DND-41 (cell line): ENCODE data around the gene SERGEF.

Experiments used
- ATAC-seq: fragments of 200-7000 bp; cut with Tn5 transposase; 3 replicates; pipeline ENCODE4 v1.9.1; 2021; ENCODE audit warnings: low read depth; ENCODE audit not compliant: insufficient read depth
- DNase-seq: peaks from one replicate; pipeline ENCODE4 v3.0.0-alpha.2; 2020
- H2AFZ ChIP-seq: 2 replicates; pipeline ENCODE4 v1.6.0; 2012; ENCODE audit warnings: low read depth, low read length
- H3K27ac ChIP-seq: 2 replicates; pipeline ENCODE4 v1.5.1; 2012; ENCODE audit warnings: low read length, inconsistent platforms
- H3K27me3 ChIP-seq: fragments of 200-600 bp; sonication (generic); 2 replicates; pipeline ENCODE4 v1.6.0; 2012; ENCODE audit warnings: low read length, mild to moderate bottlenecking, inconsistent platforms; ENCODE audit not compliant: insufficient read depth, poor library complexity
- H3K36me3 ChIP-seq: 2 replicates; pipeline ENCODE4 v1.5.1; 2012; ENCODE audit warnings: low read length, inconsistent platforms; ENCODE audit not compliant: insufficient read depth
- H3K4me1 ChIP-seq: 2 replicates; pipeline ENCODE4 v1.5.1; 2012; ENCODE audit warnings: mild to moderate bottlenecking, low read length; ENCODE audit not compliant: insufficient read depth
- H3K4me2 ChIP-seq: 2 replicates; pipeline ENCODE4 v1.6.0; 2012; ENCODE audit warnings: mild to moderate bottlenecking, moderate library complexity, low read length, inconsistent platforms; ENCODE audit not compliant: insufficient read depth
- H3K4me3 ChIP-seq, 2 experiments: fragments of 200-600 bp in 1 of 2; shearing (Covaris generic) in 1 of 2; 2 replicates each; pipeline ENCODE4 v1.5.1; 2012 to 2016; ENCODE audit warnings: inconsistent platforms in 2 of 2, low read length in 2 of 2, mild to moderate bottlenecking in 2 of 2, low read depth in 1 of 2, moderate library complexity in 1 of 2
- H3K79me2 ChIP-seq: 2 replicates; pipeline ENCODE4 v1.6.0; 2012; ENCODE audit warnings: low read length, inconsistent platforms; ENCODE audit not compliant: insufficient read depth
- H3K9ac ChIP-seq: 2 replicates; pipeline ENCODE4 v1.6.0; 2012; ENCODE audit warnings: low read depth, mild to moderate bottlenecking, inconsistent platforms, low read length, moderate library complexity
- H3K9me3 ChIP-seq: 2 replicates; pipeline ENCODE4 v1.5.1; 2012; ENCODE audit warnings: low read length, moderate library complexity, mild to moderate bottlenecking, inconsistent platforms; ENCODE audit not compliant: insufficient read depth, severe bottlenecking
- H4K20me1 ChIP-seq: 2 replicates; pipeline ENCODE4 v1.6.0; 2012; ENCODE audit warnings: low read length; ENCODE audit not compliant: insufficient read depth
- EZH2 ChIP-seq: IDR thresholded peaks from 3 replicates; pipeline ENCODE4 v1.6.1; 2012; ENCODE audit warnings: borderline replicate concordance, low read depth, mild to moderate bottlenecking, moderate library complexity, low read length, inconsistent platforms; ENCODE audit not compliant: severe bottlenecking
- TF ChIP-seq, protein P1 (sequence below): IDR thresholded peaks from 2 replicates; pipeline ENCODE4 v1.5.1; 2012; ENCODE audit warnings: borderline replicate concordance, low read length, moderate library complexity, mild to moderate bottlenecking; ENCODE audit not compliant: poor library complexity, severe bottlenecking; ENCODE audit errors: extremely low read depth

SERGEF gene

DNA sequence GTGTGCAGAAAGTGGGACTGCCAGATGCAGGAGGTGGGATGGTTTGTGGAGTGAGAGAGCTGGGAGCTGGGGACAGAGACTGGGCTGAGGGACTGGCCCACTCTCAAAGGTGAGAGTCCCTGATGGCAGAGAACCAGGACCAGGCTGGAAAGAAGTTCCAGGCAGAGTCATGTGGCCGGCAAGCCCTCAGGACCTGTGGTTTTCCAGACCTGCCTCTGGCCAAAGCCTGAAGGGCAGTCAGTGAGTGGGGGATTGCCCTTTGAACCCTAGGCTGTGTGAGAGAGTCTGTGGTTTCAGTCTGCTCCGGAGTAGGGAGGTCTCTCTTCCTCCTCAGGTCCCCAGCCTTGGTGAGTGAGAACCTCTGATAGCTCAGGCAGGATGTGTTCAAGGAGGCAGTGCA lies 261.3 kb downstream of the SERGEF start:
- Histone ChIP-seq H3K27me3 (peaks cover 3% of the 10 kb centered on the region), H3K9ac (no peak overlapping the region), H3K27ac (no peak overlapping the region), H3K36me3 (no peaks in the 10 kb centered on the region), H4K20me1 (0 out of 2 replicates have a peak, but pooled peaks cover 3% of the 10 kb centered on the region), H3K4me1 (no peaks in the 10 kb centered on the region), H3K4me3 (no peak overlapping the region), H2AFZ (no peak overlapping the region), H3K4me2 (no peak overlapping the region), H3K79me2 (no peaks in the 10 kb centered on the region), H3K9me3 (no peaks in the 10 kb centered on the region)
- DNase-seq (no peak), ATAC-seq (no peak)
- TF ChIP-seq, protein P1, sequence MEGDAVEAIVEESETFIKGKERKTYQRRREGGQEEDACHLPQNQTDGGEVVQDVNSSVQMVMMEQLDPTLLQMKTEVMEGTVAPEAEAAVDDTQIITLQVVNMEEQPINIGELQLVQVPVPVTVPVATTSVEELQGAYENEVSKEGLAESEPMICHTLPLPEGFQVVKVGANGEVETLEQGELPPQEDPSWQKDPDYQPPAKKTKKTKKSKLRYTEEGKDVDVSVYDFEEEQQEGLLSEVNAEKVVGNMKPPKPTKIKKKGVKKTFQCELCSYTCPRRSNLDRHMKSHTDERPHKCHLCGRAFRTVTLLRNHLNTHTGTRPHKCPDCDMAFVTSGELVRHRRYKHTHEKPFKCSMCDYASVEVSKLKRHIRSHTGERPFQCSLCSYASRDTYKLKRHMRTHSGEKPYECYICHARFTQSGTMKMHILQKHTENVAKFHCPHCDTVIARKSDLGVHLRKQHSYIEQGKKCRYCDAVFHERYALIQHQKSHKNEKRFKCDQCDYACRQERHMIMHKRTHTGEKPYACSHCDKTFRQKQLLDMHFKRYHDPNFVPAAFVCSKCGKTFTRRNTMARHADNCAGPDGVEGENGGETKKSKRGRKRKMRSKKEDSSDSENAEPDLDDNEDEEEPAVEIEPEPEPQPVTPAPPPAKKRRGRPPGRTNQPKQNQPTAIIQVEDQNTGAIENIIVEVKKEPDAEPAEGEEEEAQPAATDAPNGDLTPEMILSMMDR = no peak
- no peak for TF ChIP-seq EZH2

- Histone ChIP-seq H3K36me3 (no peaks in the 10 kb centered on the region), H3K27me3 (peaks cover 6% of the 10 kb centered on the region), H3K9me3 (no peaks in the 10 kb centered on the region), H3K9ac (no peak overlapping the region), H3K4me1 (no peaks in the 10 kb centered on the region), H3K4me2 (no peak overlapping the region), H3K79me2 (no peaks in the 10 kb centered on the region), H3K27ac (no peak overlapping the region), H3K4me3 (no peak overlapping the region), H2AFZ (no peak overlapping the region), H4K20me1 (0 out of 2 replicates have a peak, but pooled peaks cover 3% of the 10 kb centered on the region)
- no peak for DNase-seq
- TF ChIP-seq, protein P1 = no peak
- no peak for TF ChIP-seq EZH2
- ATAC-seq = no peak
These were observed 262.1 kb downstream of the SERGEF start for GRCh38 chr11:17750801-17751165.

DNA sequence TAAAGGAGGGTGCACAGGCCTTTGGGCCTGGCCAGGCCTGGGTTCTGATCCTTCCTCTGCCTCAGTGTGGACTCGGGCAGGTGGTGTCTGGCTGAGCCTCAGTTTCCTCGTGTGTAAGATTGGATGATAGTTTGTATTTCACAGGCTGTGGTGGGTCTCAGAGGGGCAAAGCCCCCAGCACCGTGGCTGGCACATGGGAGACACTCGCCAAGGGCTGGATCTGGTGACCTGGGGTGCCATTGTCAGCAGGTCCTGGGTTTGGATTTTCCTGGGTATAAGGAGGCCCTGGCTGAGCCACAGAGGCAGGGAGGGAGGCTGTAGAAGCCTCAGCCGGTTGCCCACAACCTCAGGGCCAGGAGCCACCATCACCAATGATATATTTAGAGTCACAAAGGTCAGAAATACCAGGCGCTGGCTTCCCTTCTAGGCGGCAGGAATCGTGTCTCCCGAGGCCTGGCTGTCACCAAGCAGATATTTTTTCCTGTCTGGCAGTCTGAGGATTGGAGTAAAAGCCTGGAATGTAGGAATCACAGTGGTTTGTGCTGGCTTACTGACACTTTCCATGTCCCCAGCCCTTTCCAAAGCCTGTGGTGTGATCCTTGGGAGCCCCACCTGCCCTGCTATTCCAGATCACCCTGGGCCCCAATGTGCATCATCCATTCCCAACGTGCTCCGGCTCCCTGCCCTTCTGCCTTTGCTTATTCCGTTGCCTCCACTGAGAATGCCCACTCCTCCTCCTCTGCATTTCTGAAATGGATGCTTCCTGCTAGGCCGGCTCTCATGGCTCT lies 262.6 kb downstream of the SERGEF start:
- ATAC-seq = no peak
- no peak overlapping the region for H3K4me2 ChIP-seq

More for the DNA sequence above, 262.6 kb downstream of the SERGEF start:
- no peak overlapping the region for H3K27ac ChIP-seq
- no peaks in the 10 kb centered on the region for H3K79me2 ChIP-seq
- H3K27me3 ChIP-seq = peaks cover 6% of the 10 kb centered on the region
- no peak overlapping the region for H3K4me3 ChIP-seq
- no peak overlapping the region for H2AFZ ChIP-seq
- no peaks in the 10 kb centered on the region for H3K9me3 ChIP-seq
- no peaks in the 10 kb centered on the region for H3K36me3 ChIP-seq
- no peaks in the 10 kb centered on the region for H3K4me1 ChIP-seq
- 0 out of 2 replicates have a peak, but pooled peaks cover 3% of the 10 kb centered on the region for H4K20me1 ChIP-seq
- TF ChIP-seq, protein P1 = no peak
- no peak for TF ChIP-seq EZH2
- DNase-seq = no peak
- H3K9ac ChIP-seq = no peak overlapping the region
